ENCODE data around the gene STARD8.

DNA sequence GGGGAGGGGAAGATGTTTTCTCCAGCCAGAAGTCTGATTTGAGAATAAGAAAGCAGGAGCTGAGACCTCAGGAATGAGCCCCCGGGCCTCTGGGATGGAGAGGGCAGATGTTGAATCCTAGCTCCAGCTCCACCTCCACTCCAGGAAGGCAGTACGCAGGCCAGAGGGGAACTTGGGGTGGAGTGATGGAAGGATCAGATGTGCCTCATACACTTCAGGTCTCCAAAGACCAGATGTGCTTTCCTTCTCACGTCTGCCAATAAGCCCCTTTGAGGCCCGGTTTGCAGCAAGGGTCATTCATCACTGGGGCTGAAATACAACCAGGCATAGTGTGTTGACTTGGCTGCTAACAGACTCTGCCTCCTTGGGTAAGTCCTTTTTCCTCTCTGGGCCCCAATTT lies 28.1 kb downstream of the STARD8 start:
- TF ChIP-seq POLR2AphosphoS5 (IDR thresholded peaks at IDR 0.05) (no peak), POLR2A (IDR thresholded peaks at IDR 0.05) (no peak), EP300 (IDR thresholded peaks at IDR 0.05) (no peak)
- TF ChIP-seq, protein P1, sequence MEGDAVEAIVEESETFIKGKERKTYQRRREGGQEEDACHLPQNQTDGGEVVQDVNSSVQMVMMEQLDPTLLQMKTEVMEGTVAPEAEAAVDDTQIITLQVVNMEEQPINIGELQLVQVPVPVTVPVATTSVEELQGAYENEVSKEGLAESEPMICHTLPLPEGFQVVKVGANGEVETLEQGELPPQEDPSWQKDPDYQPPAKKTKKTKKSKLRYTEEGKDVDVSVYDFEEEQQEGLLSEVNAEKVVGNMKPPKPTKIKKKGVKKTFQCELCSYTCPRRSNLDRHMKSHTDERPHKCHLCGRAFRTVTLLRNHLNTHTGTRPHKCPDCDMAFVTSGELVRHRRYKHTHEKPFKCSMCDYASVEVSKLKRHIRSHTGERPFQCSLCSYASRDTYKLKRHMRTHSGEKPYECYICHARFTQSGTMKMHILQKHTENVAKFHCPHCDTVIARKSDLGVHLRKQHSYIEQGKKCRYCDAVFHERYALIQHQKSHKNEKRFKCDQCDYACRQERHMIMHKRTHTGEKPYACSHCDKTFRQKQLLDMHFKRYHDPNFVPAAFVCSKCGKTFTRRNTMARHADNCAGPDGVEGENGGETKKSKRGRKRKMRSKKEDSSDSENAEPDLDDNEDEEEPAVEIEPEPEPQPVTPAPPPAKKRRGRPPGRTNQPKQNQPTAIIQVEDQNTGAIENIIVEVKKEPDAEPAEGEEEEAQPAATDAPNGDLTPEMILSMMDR (IDR thresholded peaks at IDR 0.05): no peak
